Ecto neural progenitor cell (in vitro differentiated cells): ENCODE results near the gene CUL3.
"Not testable (repeated sequence)": the region's sequence is repeated elsewhere in the genome, so short reads cannot be mapped to it uniquely, and the experiment has no call there.

Source experiments
- DNase-seq: peaks from one replicate; pipeline ENCODE4 v3.0.0-alpha.2; 2018; ENCODE audit warnings: low spot score

The CUL3 gene

DNA sequence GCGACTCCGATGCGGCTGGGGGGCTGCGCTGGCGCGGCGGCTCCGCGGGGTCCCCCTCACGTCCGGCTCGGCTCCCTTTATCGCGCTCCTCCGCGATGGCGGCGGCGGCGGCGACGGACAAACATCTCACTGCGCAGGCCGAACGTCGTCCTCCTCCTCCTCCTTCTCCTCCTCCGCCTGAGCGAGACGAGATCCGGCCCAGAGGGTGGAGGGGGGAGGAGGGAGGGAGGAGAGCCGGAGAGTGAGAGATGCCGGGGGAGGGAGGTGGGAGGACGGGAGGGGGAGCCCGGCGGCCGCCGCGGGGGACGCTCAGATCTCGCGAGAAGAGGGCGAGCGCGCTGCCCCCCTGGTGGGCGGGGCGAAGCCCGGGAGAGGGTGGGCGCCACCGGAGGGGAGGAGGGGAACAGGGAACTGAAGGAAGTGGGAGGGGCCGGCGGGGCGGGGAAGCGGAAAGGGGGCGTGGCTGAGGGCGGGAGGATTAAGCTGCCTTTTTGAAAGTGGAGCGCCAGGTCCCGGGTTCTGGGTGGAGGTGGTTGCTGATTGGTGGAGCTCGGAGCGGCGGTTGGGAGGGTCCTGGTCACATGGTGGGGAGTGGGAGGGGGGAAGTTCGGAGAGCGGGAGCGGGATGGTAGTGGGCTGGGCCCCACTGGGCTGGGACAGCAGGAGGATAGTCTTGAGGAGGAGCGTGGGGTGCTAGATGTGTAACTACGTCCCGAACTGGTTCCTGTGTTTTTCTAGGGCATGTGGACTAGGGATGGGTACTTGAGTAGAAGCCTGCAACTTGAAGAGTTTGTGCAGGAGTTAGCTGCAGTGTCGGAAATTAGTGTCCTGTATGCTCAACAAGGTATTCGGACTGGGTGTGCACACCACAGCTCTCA lies at the start of gene CUL3:
TSS of gene CUL3 (minus strand) at position 153 of the 878 bp plus-strand sequence. CDS start 354 bp downstream, outside the sequence.
- DNase-seq, result peak; percentile 100

DNA sequence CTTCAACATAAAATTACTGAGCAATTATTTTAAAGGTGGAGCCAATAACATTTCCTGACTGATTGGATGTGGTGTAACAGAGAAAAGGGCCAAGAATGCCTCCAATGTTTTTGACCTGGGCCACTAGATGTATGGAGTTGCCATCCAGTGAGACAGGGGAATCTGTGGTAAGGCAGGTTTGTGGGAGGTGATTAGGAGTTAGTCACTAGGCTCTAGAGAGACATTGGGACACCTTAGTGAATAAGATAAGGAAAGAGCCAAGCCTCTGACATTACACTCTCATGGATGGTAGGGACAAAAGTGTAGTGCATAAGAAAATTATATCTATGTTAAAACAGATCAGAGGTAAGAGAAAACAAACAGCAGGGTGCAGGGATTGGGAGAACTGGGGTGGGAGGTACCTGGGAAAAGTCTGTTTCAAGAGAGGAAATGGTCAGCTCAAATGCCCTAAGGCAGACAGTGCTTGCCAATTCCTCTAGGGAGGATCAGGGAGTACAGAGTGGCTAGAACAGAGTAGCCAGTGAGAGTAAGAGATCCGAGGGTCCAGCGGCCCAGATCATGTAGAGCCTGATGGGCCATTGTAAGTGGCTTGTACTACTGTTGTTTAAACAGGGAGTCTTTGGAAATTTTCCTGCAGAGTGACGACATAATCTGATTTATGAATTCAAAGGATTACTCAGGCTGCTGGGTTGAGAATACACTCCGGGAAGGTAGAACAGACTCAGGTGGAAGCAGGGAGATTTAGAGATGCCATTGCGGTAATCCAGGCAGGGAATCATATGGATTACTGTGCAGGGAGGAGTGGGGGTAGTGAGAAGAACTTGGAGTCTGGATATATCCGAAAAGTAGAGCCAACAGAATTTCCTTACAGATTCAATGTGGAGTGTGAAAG lies 45.7 kb upstream of the CUL3 start:
- DNase-seq, result no peak

DNA sequence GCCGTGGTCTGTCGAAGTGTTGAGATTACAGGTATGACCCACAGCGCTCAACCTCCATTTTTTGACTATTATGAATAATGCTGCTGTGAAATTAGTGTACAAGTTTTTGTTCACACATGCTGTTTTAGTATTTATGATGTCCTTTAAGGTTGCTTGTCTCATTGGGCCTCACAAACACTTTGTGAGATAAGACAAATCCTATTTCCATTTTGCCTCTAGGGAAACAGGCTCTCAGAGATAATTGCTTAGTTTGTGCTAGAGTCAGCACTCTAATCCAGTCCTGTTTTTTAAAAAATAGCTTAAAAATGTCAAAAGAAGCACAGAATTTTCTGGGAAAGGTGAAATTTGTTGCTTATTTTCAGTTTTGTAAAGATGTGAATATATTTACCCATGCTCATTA lies 43.3 kb upstream of the CUL3 start:
- DNase-seq, result no peak

DNA sequence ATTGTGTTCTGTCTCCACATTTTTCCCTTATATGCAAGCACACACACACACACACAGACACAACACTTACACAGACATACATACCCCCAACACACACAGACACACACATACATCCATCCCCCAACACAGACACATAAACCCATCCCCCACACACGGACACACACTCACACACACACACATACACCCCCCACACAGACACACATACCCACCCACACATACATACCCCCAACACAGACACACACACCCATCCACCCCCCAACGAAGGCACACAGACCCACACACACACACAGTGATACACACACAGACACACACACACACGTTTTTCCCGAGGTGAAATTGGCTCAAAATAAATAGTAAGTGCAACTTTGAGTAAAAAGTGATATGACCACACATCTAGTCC lies 41.6 kb upstream of the CUL3 start:
- no peak for DNase-seq

DNA sequence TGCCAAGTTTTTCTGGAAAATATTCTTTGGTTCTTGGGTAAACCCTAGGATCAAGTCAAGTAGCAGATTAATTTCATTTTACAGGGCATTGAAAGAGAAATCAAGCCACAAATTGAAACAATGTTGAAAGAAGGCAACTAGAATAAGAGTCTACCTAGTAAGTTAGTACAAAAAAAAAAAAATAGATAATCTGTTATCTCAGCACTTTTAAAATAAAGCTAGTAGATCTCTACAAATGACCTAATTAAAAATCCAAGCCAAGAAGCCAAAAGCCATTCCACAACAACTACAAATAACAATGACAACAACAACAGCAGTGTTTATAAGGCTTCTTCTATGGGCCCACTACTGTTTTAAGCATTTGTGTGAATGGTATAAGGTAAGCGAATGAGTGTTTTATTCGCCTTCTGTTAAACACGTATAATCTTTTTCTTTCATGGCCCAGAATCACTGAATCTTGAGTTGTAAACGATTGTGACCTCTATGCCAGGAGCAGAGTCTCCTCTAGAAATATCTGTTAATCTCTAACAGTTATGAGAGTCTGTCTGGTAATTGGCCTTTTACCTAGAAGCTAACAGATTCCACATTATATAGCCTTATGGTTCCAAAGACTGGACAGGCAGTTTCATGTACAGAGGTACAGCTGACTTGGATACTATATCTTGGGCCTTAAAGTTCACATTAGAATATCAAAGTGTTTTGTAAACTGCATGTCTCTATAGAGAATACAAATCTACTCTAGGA lies 28.6 kb upstream of the CUL3 start:
- DNase-seq, result no peak

DNA sequence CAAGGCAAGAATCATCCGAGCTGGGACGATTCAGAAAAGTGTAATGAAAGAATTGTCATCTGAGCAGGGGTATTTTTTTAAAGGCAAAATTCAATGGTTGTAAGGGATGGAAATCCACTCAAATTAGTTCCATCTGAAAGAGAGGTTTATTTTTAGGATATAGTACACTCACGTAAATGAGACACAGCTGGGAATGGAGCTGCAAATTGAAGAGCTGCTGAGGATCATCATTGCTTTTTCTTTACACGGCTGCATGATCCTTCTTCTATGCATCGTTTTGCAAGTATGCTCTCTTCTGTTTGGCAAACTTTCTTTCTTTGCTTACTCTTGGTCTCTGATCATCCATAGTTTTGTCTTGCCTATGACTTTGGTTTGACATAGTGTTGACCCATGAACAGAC lies 27.4 kb upstream of the CUL3 start:
- no peak for DNase-seq

DNA sequence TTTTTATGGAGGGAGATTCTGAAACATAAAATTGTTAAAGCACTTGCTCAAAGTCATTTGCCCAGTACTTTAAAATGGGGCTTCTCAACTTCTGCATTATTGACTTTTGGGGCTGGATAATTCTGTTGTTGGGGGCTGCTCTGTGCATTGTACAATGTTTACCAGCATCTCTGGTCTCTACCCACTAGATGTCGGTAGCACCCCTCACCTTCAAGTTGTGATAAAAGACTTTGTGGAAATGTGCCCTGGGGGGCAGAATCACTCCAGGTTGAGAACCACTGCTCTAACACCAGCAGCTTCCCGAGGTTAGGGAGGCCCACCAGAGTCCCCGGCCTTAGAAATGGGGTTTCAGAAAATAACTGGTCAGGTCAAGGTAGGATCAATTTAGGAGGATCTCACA lies 26.8 kb upstream of the CUL3 start:
- no peak for DNase-seq

DNA sequence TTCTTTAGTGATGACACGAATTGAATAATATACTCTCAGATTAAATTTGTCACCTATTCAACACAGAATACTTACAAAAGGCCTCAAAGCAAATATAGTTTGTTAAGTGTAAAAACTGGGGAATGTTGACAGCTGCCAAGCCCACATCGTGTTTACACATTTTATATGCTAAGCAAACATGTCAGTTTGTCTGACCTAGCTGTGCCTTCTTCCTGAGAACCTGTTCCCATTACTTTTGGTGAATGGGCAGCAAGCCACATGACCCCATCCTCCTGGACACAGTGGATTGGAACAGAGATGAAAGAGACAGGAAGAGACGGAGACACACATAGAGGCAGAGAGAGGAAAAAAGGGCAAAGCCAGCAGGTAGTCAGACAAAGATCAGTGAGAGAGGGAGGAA lies 22.9 kb upstream of the CUL3 start:
- no peak for DNase-seq

DNA sequence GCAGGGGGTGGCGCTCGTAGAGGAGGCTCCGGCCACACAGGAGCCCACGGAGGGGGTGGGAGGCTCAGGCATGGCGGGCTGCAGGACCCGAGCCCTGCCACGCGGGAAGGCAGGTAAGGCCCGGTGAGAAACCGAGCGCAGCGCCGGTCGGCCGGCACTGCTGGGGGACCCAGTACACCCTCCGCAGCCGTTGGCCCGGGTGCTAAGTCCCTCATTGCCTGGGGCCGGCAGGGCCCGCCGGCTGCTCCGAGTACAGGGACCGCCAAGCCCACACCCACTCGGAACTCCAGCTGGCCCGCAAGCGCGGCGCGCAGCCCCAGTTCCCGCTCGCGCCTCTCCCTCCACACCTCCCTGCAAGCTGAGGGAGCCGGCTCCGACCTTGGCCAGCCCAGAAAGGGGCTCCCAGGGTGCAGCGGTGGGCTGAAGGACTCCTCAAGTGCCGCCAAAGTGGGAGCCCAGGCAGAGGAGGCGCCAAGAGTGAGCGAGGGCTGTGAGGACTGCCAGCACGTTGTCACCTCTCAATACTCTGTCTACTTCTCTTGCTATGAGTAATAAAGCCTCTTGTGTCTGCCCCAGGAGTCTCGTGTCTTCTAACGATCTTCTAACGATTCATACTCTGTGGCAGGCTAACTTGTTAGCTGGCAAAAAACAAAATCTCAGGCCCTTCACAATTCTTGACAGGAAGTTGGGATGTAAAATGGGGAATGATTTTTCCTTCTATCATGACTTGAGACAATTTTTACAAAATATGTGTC lies 18.8 kb upstream of the CUL3 start:
- not testable (repeated sequence) for DNase-seq

DNA sequence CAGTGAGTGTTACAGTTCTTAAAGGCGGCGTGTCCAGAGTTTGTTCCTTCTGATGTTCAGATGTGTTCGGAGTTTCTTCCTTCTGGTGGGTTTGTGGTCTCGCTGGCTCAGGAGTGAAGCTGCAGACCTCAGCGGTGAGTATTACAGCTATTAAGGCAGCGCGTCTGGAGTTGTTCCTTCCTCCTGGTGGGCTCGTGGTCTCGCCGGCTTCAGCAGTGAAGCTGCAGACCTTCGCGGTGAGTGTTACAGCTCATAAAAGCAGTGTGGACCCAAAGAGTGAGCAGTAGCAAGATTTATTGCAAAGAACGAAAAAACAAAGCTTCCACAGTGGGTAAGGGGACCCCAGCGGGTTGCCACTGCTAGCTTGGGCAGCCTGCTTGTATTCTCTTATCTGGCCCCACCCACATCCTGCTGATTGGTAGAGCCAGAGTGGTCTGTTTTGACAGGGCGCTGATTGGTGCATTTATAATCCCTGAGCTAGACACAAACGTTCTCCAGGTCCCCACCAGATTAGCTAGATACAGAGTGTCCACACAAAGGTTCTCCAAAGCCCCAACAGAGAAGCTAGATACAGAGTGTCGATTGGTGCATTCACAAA lies 17.7 kb upstream of the CUL3 start:
- DNase-seq, result not testable (repeated sequence)

DNA sequence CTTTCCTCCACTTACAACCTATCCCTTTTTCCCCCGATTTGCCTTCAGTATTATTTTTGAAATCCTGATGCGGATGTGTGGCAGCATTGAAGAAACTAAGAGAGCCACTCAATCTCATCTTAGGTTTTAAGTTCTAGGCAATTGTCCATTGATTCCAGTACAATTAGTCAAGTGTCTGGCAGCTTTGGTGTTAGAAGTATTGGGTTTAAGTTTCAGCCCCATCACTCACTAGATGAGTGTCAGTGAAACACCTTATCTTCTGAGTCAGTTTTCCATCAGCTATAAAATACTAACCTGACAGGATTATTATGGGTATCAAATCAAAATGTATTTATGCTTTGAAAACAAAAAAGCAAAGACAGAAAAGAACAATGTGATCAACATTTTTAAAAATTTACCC lies 16.8 kb upstream of the CUL3 start:
- DNase-seq, result no peak

DNA sequence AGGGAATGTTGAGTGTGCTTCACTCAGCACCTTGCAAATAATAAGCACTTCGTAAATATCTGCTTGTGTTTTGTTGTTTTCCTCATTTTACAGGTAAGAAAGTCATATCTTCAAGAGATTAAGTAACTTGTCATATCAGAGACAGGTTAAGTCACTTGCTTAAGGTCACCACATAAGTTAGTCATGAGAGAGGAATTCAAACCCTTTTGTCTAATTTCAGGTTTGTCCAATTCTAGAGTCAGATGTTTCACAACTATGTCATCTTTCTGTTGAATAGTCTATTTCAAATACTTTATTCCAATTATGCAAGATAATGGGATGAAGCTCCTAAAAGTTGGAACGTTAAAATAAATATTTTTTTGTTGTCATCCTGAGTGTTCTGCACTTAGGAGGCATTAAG lies 13.5 kb upstream of the CUL3 start:
- DNase-seq, result no peak

DNA sequence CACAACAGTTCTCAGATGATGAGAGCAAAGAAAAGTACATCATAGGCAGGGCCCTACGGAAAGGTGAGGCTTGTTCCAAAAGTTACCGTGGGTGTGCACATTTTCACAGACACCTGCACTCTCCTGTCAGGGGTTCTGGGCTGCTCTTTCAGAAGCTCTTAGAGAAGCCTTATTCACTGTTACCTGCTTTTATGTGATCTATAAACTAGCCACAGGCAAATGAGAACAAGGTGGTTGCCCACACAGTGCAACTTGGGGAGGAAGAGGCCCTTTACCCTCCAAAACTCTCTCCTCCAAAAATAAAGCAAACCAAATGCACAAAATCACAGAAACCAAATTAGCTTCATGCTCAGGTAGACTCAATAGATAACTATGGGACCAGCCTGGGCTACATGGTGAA lies 11.1 kb upstream of the CUL3 start:
- no peak for DNase-seq

DNA sequence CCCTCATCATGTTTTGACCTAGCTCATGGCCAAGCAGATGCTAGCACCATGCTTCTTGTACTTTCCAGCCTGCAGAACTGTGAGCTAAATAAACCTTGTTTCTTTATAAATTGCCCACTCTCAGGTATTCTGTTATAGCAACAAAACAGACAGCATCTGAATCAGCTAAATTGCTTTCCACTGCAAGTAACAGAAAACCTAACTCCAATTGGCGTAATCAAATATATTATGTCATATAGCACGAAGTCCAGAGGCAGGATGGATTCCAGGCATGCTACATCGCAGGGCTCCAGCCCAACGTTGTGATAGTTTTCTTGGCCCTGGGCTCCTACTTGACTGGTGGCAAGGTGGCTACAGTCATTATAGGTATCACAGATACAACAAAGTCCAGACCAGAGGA lies 10.4 kb upstream of the CUL3 start:
- no peak for DNase-seq

DNA sequence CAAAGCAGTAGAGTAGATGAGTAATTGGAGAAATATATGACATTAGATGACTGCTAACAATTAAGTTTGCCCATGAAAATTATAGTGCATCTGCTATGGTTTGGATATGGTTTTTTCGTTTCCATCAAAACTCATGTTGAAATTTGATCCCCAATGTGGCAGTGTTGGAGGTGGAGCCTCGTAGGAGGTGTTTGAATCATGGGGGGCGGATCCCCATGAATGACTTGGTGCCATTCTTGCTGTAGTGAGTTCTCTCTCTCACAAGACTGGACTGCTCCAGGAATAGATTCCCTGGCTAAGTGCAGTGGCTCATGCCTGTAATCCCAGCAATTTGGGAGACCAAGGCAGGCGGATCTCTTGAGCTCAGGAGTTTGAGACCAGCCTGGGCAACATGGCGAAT lies 9.7 kb upstream of the CUL3 start:
- DNase-seq, result no peak

DNA sequence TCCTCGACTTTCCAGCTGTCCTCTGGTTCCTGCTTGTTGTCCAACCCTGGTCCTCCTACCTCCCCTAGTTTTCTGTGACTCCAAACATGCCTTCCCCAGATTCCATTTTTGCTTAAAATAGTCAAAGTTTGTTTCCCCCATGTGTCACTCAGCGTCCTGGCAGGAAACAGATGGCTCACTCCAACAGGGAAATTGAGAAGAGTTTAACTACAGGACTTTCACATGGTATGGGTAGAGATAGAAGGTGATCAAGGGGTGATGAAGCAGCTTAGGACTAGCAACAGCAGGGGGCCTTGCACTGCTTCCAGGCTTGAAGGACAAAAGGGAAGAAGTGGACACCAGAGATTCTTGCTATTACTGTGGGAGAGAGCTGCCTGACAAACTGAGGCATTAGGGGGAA lies 6.1 kb upstream of the CUL3 start:
- no peak for DNase-seq

DNA sequence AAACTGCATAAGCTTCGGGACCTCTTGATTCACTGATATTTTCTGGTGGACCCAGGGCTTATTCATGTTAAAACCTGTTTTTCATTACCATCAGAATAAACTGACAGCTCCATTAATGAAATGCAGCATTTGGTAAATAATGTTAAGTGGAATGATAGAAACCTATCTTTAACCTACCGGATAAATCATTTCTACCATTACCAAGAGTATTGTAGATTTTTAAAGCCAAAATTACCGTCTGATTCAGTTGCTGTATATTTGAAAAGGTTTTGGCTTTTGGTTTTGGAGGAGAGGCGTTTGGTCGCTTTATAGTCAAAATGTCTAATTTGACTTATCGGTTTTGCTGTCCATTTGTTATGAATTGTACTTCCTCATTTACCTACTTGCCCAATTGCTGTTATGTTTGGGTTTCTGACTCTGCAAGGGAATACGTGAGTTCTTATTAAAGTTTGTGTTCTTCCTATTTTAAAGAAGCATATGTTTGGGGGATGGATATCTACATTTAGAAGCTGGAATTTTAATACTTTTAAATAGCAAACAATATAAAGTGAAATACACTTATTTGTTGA lies 1.0 kb upstream of the CUL3 start:
- no peak for DNase-seq

DNA sequence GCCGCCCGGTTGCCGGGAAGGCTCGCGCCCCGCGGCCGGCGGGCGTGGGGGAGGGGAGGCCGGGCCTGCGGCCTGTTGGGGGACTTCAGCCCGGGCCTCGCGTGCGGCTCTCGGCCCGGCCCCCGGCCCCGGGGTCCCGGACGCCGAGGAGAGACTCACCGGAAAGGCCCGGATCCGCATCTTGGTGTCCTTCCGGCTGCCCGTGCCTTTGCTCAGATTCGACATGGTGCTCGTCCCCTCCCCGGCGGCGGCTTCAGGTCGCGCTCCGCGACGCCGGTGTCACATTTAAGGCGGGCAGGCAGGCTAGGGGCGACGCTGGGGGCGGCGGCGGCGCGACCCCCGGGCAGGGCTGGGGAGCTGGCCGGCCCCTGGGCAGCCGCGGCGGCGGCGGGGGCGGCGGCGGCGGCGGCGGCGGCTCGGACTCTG lies 365 bp downstream of the CUL3 start:
- no peak for DNase-seq

DNA sequence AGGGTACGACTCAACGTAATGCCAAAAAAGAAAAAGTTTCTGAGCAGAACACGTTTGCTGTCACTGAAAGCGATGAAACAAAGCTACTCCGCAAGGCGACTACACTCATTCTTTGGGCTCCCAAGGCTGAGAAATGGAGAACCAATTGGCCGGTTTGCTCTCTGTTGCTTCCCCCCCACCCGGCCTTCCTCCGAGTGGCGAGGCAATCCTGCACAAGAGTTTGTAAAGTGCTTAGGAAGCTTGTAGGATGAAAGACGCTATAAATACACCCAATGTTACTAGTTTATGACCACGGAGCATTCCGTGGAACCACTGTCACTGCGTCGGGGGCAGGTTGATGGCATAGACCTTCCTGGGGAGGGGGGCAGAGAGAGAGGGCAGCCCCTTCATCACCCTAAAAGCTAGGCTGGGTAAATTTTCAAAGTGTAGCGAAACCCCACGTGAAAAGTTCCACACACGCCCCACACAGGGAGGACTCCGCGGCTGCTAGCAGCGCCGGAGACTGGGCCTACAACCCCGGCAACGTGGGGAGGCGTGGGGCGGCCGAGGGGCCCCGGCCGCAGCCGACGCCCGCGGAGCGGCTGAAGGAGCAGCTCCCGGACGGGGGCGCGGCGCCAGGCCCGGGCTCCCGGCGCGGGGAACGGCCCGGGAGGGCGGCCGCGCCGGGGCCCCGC lies 915 bp downstream of the CUL3 start:
- DNase-seq, result peak; percentile 58

DNA sequence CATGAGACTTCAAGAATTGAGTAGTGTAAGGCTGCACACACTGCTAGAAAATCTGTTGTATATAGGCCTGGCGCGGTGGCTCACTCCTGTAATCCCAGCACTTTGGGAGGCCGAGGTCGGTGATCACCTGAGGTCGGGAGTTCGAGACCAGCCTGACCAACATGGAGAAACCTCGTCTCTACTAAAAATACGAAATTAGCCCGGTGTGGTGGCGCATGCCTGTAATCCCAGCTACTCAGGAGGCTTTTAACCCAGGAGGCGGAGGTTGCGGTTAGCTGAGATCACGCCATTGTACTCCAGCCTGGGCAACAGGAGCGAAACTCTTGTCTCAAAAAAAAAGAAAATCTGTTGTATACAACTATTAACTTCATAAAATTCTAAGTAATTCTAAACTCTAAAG lies 2.1 kb downstream of the CUL3 start:
- DNase-seq, result not testable (repeated sequence)
